SK-N-SH (cell line): ENCODE results near the gene ABCC11. TPM values are rescaled to one million over a fixed set of nuclear protein-coding genes. Genes with fewer than 3 reads are reported as not detected.

Experiments used
- CTCF ChIA-PET: fragments of 300-600, 350-600 bp; formaldehyde crosslinking; extraction: SDS; loops from one replicate; lab custom pipeline; 2021; lab: Yijun Ruan, JAX
- POLR2A ChIA-PET: fragments of 350-600 bp; sonication (Branson Sonifier 250); formaldehyde crosslinking; extraction: SDS; loops from one replicate; lab custom pipeline; 2020; ENCODE audit warnings: antibody characterized with exemption, inconsistent platforms; lab: Yijun Ruan, JAX
- DNase-seq: peaks from one replicate; pipeline ENCODE4 v3.0.0; 2012
- H2AFZ ChIP-seq: fragments of 200-600 bp; sonication (generic); 2 replicates; pipeline ENCODE4 v1.8.1; 2016; ENCODE audit warnings: antibody characterized with exemption, mild to moderate bottlenecking, low read depth
- H3F3A ChIP-seq: fragments of 200-600 bp; sonication (generic); replicated peaks from 2 replicates; pipeline ENCODE3; 2016; ENCODE audit warnings: antibody characterized with exemption, mild to moderate bottlenecking; ENCODE audit not compliant: insufficient read depth
- H3K27ac ChIP-seq, 2 experiments: fragments of 200-500 bp in 1 of 2; fragments of 200-600 bp in 1 of 2; sonication (Bioruptor generic) in 1 of 2; sonication (generic), shearing (Covaris generic) in 1 of 2; 2 replicates each; pipeline versions ENCODE4 v1.5.1 to v1.6.1; 2014 to 2016; ENCODE audit warnings: low read depth in 2 of 2, inconsistent platforms in 1 of 2, low read length in 1 of 2, mild to moderate bottlenecking in 1 of 2, mixed read lengths in 1 of 2
- H3K27me3 ChIP-seq: fragments of 200-600 bp; sonication (generic), shearing (Covaris generic); 2 replicates; pipeline ENCODE4 v1.6.1; 2016; ENCODE audit warnings: mixed run types; ENCODE audit not compliant: insufficient read depth
- H3K36me3 ChIP-seq, 2 experiments: fragments of 200-500 bp in 1 of 2; fragments of 200-600 bp in 1 of 2; sonication (Bioruptor generic) in 1 of 2; sonication (generic) in 1 of 2; replicated peaks in 1 of 2; 2 replicates each; pipeline versions ENCODE3 to v1.5.1; 2014 to 2016; ENCODE audit warnings: low read length in 1 of 2, mild to moderate bottlenecking in 1 of 2; ENCODE audit not compliant: insufficient read depth in 2 of 2, control insufficient read depth in 1 of 2
- H3K4me1 ChIP-seq, 2 experiments: fragments of 200-500 bp in 1 of 2; fragments of 200-600 bp in 1 of 2; sonication (Bioruptor generic) in 1 of 2; sonication (generic), shearing (Covaris generic) in 1 of 2; 2 replicates each; pipeline versions ENCODE4 v1.5.1 to v1.6.1; 2014 to 2016; ENCODE audit warnings: low read depth in 1 of 2, low read length in 1 of 2, mixed run types in 1 of 2; ENCODE audit not compliant: insufficient read depth in 2 of 2, control insufficient read depth in 1 of 2
- H3K4me2 ChIP-seq: fragments of 200-600 bp; sonication (generic), shearing (Covaris generic); 2 replicates; pipeline ENCODE4 v1.6.1; 2017; ENCODE audit warnings: mixed run types
- H3K4me3 ChIP-seq, 2 experiments: fragments of 200-500 bp in 1 of 2; fragments of 200-600 bp in 1 of 2; sonication (Bioruptor generic) in 1 of 2; sonication (generic), shearing (Covaris generic) in 1 of 2; 2 replicates each; pipeline versions ENCODE4 v1.5.1 to v1.8.1; 2014 to 2016; ENCODE audit warnings: low read depth in 2 of 2, inconsistent platforms in 1 of 2, low read length in 1 of 2, mild to moderate bottlenecking in 1 of 2, mixed read lengths in 1 of 2, moderate library complexity in 1 of 2
- H3K79me2 ChIP-seq: fragments of 200-600 bp; sonication (generic); 2 replicates; pipeline ENCODE4 v1.8.1; 2017; ENCODE audit warnings: mild to moderate bottlenecking; ENCODE audit not compliant: insufficient read depth
- H3K9ac ChIP-seq: fragments of 200-600 bp; sonication (generic); 2 replicates; pipeline ENCODE4 v1.6.1; 2017; ENCODE audit warnings: mixed run types
- H3K9me2 ChIP-seq: fragments of 200-600 bp; sonication (generic); 2 replicates; pipeline ENCODE4 v1.6.1; 2017; ENCODE audit warnings: mixed run types
- H3K9me3 ChIP-seq: fragments of 200-600 bp; sonication (generic); 2 replicates; pipeline ENCODE4 v1.6.1; 2017; ENCODE audit warnings: mixed run types, mild to moderate bottlenecking, moderate library complexity
- H4K20me1 ChIP-seq: fragments of 200-600 bp; sonication (generic); 2 replicates; pipeline ENCODE4 v1.6.1; 2017; ENCODE audit warnings: mild to moderate bottlenecking, mixed run types; ENCODE audit not compliant: insufficient read depth
- ELF1 ChIP-seq: IDR thresholded peaks from 2 replicates; pipeline ENCODE4 v1.4.0; 2012
- EP300 ChIP-seq, 2 experiments: IDR thresholded peaks; 2 replicates each; pipeline versions ENCODE4 v1.4.0 to v1.6.1; 2012; ENCODE audit warnings: borderline replicate concordance in 1 of 2, low read depth in 1 of 2, low read length in 1 of 2
- EZH2phosphoT487 ChIP-seq: fragments of 200-600 bp; sonication (generic); IDR thresholded peaks from 2 replicates; pipeline ENCODE4 v1.6.1; 2017; ENCODE audit warnings: low read depth, mixed run types, mild to moderate bottlenecking, antibody characterized with exemption, moderate library complexity, borderline replicate concordance
- FOSL2 ChIP-seq: IDR thresholded peaks from 2 replicates; pipeline ENCODE4 v1.4.0; 2012; ENCODE audit warnings: low read depth, mild to moderate bottlenecking, moderate library complexity, borderline replicate concordance
- FOXJ3 ChIP-seq: sonication (generic); formaldehyde crosslinking; IDR thresholded peaks from 2 replicates; pipeline ENCODE4 v1.5.1; 2020; ENCODE audit warnings: mild to moderate bottlenecking, missing genetic modification reagents
- GABPA ChIP-seq: IDR thresholded peaks from 2 replicates; pipeline ENCODE4 v1.4.0; 2012; ENCODE audit warnings: low read depth, mild to moderate bottlenecking
- GATA2 ChIP-seq: sonication (generic); formaldehyde crosslinking; IDR thresholded peaks from 2 replicates; pipeline ENCODE4 v1.5.0; 2020; ENCODE audit warnings: mild to moderate bottlenecking, missing genetic modification reagents
- IRF3 ChIP-seq: fragments of 150-350 bp; IDR thresholded peaks from 2 replicates; pipeline ENCODE4 v1.6.1; 2016; ENCODE audit warnings: mild to moderate bottlenecking, low read depth, low read length
- PBX3 ChIP-seq: IDR thresholded peaks from 2 replicates; pipeline ENCODE4; 2012
- POLR2AphosphoS5 ChIP-seq: IDR thresholded peaks from 2 replicates; pipeline ENCODE4 v1.6.1; 2012; ENCODE audit warnings: low read depth, low read length
- RAD21 ChIP-seq: IDR thresholded peaks from 2 replicates; pipeline ENCODE4 v1.6.1; 2012; ENCODE audit warnings: mild to moderate bottlenecking, low read length
- RCOR1 ChIP-seq: fragments of 150-350 bp; IDR thresholded peaks from 2 replicates; pipeline ENCODE4 v1.6.1; 2017; ENCODE audit warnings: antibody characterized with exemption, low read length
- RFX5 ChIP-seq: IDR thresholded peaks from 2 replicates; pipeline ENCODE4 v1.6.1; 2012; ENCODE audit warnings: mild to moderate bottlenecking, improper control_type of control experiment, low read length
- SIN3A ChIP-seq: IDR thresholded peaks from 2 replicates; pipeline ENCODE4 v1.6.1; 2012; ENCODE audit warnings: low read depth, mild to moderate bottlenecking, low read length, moderate library complexity, borderline replicate concordance
- TAF1 ChIP-seq: IDR thresholded peaks from 2 replicates; pipeline ENCODE4 v1.6.1; 2012; ENCODE audit warnings: low read depth, mild to moderate bottlenecking, low read length, moderate library complexity, borderline replicate concordance
- TEAD4 ChIP-seq: IDR thresholded peaks from 2 replicates; pipeline ENCODE4 v1.4.0; 2012; ENCODE audit warnings: mild to moderate bottlenecking, borderline replicate concordance; ENCODE audit not compliant: insufficient read depth
- USF1 ChIP-seq: IDR thresholded peaks from 2 replicates; pipeline ENCODE4 v1.4.0; 2012; ENCODE audit warnings: low read depth, borderline replicate concordance
- WGBS: methylation state at CpG from one replicate; pipeline ENCODE4 v1.1.6; 2017; ENCODE audit warnings: low lambda C conversion rate; 5-methylcytosine and 5-hydroxymethylcytosine counted together
- polyA plus RNA-seq, 3 experiments: library from polyadenylated mRNA; depleted of rRNA; stranded (reverse); fragments of >200 nt; gene quantifications; 2 replicates each; pipeline ENCODE4 v1.2.3, GENCODE V29; 2012
- TF ChIP-seq, protein P1 (sequence below): IDR thresholded peaks from 2 replicates; pipeline ENCODE4 v1.6.1; 2012; ENCODE audit warnings: mild to moderate bottlenecking, low read depth, low read length, moderate library complexity
- TF ChIP-seq, protein P2 (sequence below): fragments of 200-600 bp; sonication (generic); IDR thresholded peaks from 2 replicates; pipeline ENCODE4 v1.6.1; 2017; ENCODE audit warnings: antibody characterized with exemption, mild to moderate bottlenecking, moderate library complexity

The ABCC11 gene
- polyA plus RNA-seq, 1 of the 3 experiments (the other 2 are of a cell fraction) = 0.07 TPM

DNA sequence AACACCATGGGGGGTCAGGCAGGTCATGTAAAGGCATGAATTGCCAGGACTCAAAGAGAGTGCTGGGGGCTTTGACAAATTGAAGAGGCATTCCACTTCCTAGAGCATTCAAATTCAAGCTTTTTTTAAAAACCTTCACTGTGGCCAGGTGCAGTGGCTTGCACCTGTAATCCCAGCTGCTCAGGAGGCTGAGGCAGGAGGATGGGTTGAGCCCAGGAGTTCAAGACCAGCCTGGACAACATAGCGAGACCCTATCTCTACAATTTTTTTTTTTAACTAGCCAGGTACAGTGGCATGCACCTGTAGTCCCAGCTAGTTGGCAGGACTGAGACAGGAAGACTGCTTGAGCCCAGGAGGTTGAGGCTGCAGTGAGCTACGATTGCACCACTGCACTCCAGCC is 108.8 kb downstream of the ABCC11 start:
- TF ChIP-seq, protein P1, sequence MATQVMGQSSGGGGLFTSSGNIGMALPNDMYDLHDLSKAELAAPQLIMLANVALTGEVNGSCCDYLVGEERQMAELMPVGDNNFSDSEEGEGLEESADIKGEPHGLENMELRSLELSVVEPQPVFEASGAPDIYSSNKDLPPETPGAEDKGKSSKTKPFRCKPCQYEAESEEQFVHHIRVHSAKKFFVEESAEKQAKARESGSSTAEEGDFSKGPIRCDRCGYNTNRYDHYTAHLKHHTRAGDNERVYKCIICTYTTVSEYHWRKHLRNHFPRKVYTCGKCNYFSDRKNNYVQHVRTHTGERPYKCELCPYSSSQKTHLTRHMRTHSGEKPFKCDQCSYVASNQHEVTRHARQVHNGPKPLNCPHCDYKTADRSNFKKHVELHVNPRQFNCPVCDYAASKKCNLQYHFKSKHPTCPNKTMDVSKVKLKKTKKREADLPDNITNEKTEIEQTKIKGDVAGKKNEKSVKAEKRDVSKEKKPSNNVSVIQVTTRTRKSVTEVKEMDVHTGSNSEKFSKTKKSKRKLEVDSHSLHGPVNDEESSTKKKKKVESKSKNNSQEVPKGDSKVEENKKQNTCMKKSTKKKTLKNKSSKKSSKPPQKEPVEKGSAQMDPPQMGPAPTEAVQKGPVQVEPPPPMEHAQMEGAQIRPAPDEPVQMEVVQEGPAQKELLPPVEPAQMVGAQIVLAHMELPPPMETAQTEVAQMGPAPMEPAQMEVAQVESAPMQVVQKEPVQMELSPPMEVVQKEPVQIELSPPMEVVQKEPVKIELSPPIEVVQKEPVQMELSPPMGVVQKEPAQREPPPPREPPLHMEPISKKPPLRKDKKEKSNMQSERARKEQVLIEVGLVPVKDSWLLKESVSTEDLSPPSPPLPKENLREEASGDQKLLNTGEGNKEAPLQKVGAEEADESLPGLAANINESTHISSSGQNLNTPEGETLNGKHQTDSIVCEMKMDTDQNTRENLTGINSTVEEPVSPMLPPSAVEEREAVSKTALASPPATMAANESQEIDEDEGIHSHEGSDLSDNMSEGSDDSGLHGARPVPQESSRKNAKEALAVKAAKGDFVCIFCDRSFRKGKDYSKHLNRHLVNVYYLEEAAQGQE = no peak
- no peak for TF ChIP-seq USF1
- no peak for TF ChIP-seq RAD21
- TF ChIP-seq PBX3 = no peak
- TF ChIP-seq POLR2AphosphoS5 = no peak
- TF ChIP-seq GATA2 = no peak
- no peak for TF ChIP-seq IRF3
- no peak for TF ChIP-seq FOSL2
- no peak for TF ChIP-seq EZH2phosphoT487
- TF ChIP-seq RFX5 = no peak
- TF ChIP-seq ELF1 = no peak
- TF ChIP-seq RCOR1 = no peak
- TF ChIP-seq EP300 (IDR thresholded peaks at IDR 0.05; ENCODE audit: borderline replicate concordance in 1 of 2, low read depth in 1 of 2, low read length in 1 of 2) = no peak
- no peak for TF ChIP-seq TAF1
- no peak for TF ChIP-seq SIN3A
- no peak for TF ChIP-seq GABPA
- no peak for TF ChIP-seq FOXJ3 (CRISPR knock-in tag)
- TF ChIP-seq, protein P2, sequence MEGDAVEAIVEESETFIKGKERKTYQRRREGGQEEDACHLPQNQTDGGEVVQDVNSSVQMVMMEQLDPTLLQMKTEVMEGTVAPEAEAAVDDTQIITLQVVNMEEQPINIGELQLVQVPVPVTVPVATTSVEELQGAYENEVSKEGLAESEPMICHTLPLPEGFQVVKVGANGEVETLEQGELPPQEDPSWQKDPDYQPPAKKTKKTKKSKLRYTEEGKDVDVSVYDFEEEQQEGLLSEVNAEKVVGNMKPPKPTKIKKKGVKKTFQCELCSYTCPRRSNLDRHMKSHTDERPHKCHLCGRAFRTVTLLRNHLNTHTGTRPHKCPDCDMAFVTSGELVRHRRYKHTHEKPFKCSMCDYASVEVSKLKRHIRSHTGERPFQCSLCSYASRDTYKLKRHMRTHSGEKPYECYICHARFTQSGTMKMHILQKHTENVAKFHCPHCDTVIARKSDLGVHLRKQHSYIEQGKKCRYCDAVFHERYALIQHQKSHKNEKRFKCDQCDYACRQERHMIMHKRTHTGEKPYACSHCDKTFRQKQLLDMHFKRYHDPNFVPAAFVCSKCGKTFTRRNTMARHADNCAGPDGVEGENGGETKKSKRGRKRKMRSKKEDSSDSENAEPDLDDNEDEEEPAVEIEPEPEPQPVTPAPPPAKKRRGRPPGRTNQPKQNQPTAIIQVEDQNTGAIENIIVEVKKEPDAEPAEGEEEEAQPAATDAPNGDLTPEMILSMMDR = no peak
- no peak for TF ChIP-seq TEAD4
- no peaks in the 10 kb centered on the region for H3K36me3 ChIP-seq
- WGBS = 80% methylated on average over 2 of the region's 2 CpGs
- DNase-seq = no peak
- no peak overlapping the region for H3K27ac ChIP-seq
- POLR2A ChIA-PET = no interaction called here
- H3K4me1 ChIP-seq = no peaks in the 10 kb centered on the region; a peak in 1 of 4 replicates
- no peaks in the 10 kb centered on the region for H3F3A ChIP-seq
- H3K79me2 ChIP-seq = no peaks in the 10 kb centered on the region
- H3K27me3 ChIP-seq = no peaks in the 10 kb centered on the region
- H3K4me3 ChIP-seq = no peak overlapping the region
- no peaks in the 10 kb centered on the region for H4K20me1 ChIP-seq
- H3K9me3 ChIP-seq = no peaks in the 10 kb centered on the region
- no peak overlapping the region for H3K9ac ChIP-seq
- no peaks in the 10 kb centered on the region for H3K9me2 ChIP-seq
- no peak overlapping the region; the same call in 1 of the 2 replicates for H2AFZ ChIP-seq
- no peak overlapping the region for H3K4me2 ChIP-seq
- CTCF ChIA-PET = interaction anchor here (1.1 to 1.3 kb wide), 3 partner anchors 12 to 997 kb away, joined by 3 to 4 read pairs (median 4); no protein-coding TSS in a partner anchor
